GM12865 (cell line): ENCODE data around the gene RPP21.

Experiments used
- DNase-seq: peaks from one replicate; pipeline ENCODE4 v3.0.0; 2010; ENCODE audit warnings: low read depth
- H3K4me3 ChIP-seq: 2 replicates; pipeline ENCODE4 v1.5.1; 2011; ENCODE audit warnings: mild to moderate bottlenecking, low read depth, low read length, control low read depth
- CTCF ChIP-seq: IDR thresholded peaks from 2 replicates; pipeline ENCODE4 v1.5.1; 2011; ENCODE audit warnings: low read length, control low read depth, low read depth, inconsistent platforms; ENCODE audit not compliant: insufficient read depth; ENCODE audit errors: missing control alignments

RPP21 gene

GRCh38 chr6:30331981-30332380 lies 13.0 kb upstream of the RPP21 start:
- DNase-seq, result no peak
- no peak for TF ChIP-seq CTCF
- H3K4me3 ChIP-seq, result no peak overlapping the region

- no peak for TF ChIP-seq CTCF
- no peak for DNase-seq
These were observed 10.7 kb upstream of the RPP21 start for GRCh38 chr6:30334075-30334783.

GRCh38 chr6:30340589-30341054 lies 4.3 kb upstream of the RPP21 start:
- no peak for TF ChIP-seq CTCF

More at GRCh38 chr6:30334075-30334783, 10.7 kb upstream of the RPP21 start:
- no peak overlapping the region for H3K4me3 ChIP-seq

GRCh38 chr6:30341218-30341617 lies 3.7 kb upstream of the RPP21 start:
- H3K4me3 ChIP-seq, result no peak overlapping the region
- no peak for TF ChIP-seq CTCF
- no peak for DNase-seq

More at GRCh38 chr6:30340589-30341054, 4.3 kb upstream of the RPP21 start:
- DNase-seq, result no peak
- no peak overlapping the region for H3K4me3 ChIP-seq

- no peak overlapping the region for H3K4me3 ChIP-seq
- no peak for TF ChIP-seq CTCF
- no peak for DNase-seq
These were observed 3.2 kb upstream of the RPP21 start for GRCh38 chr6:30341728-30342127.

GRCh38 chr6:30344191-30344867 lies 627 bp upstream of the RPP21 start:
- H3K4me3 ChIP-seq, result peak overlapping the region; percentile 19; the same call in 1 of the 2 replicates
- no peak for TF ChIP-seq CTCF
- no peak for DNase-seq
